ENCODE results near the gene GLB1L3.

GLB1L3 gene, protein sequence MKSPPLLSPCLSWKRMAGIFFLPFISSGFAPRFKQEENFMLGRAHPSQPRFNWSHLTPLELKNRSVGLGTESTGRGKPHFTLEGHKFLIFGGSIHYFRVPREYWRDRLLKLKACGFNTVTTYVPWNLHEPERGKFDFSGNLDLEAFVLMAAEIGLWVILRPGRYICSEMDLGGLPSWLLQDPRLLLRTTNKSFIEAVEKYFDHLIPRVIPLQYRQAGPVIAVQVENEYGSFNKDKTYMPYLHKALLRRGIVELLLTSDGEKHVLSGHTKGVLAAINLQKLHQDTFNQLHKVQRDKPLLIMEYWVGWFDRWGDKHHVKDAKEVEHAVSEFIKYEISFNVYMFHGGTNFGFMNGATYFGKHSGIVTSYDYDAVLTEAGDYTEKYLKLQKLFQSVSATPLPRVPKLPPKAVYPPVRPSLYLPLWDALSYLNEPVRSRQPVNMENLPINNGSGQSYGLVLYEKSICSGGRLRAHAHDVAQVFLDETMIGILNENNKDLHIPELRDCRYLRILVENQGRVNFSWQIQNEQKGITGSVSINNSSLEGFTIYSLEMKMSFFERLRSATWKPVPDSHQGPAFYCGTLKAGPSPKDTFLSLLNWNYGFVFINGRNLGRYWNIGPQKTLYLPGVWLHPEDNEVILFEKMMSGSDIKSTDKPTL

DNA sequence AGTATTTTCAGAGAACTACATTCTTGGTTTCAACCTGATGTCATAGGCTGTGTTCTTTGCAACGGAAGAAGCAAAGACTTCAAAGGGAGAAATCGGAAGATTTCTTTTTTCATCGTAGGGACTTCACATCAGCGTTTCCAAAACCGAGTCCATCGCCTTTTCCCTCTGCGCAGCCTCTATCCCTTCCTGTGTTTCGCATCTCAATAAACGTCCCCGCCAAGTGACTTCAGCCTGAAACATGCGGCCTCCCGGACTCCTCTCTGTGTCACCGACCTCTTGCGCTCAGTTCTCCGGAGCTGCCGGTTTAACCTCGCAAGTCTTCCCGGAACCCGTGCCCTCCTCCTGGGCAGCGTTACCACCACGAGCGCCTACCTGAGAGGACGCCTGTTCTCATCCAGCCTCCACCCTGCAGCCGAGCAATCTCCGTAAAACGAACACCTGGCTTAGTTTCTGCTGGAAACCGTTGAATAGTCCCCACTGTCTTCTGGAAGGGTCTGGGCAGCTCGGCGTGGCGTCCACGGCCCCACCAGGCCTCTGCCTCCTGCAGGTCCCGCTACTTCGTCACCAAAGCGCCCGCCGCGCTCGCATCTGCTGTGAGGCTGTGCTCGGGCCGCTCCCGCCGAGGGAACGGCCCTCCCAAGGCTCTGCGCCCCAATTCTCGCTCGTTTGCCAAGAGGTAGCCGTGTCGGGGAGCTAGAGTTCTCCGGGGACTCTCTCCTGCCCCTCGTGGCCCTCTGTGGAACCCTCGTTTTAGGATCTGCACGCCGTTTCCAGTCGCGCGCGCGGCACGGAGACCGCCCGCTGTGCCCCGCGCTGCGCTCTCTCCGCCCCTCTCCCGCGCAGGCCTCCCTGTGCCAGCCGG lies at the start of gene GLB1L3:
Gene GLB1L3, plus strand, starts transcription at position 846 of the 862 bp plus-strand sequence. CDS start 362 bp downstream, outside the sequence.
- peak; percentile 82 for DNase-seq

GRCh38 chr11:134226806-134227325 lies 49.3 kb upstream of the GLB1L3 start:
- DNase-seq = no peak

GRCh38 chr11:134228625-134229024 lies 47.6 kb upstream of the GLB1L3 start:
- DNase-seq = peak; percentile 45

DNA sequence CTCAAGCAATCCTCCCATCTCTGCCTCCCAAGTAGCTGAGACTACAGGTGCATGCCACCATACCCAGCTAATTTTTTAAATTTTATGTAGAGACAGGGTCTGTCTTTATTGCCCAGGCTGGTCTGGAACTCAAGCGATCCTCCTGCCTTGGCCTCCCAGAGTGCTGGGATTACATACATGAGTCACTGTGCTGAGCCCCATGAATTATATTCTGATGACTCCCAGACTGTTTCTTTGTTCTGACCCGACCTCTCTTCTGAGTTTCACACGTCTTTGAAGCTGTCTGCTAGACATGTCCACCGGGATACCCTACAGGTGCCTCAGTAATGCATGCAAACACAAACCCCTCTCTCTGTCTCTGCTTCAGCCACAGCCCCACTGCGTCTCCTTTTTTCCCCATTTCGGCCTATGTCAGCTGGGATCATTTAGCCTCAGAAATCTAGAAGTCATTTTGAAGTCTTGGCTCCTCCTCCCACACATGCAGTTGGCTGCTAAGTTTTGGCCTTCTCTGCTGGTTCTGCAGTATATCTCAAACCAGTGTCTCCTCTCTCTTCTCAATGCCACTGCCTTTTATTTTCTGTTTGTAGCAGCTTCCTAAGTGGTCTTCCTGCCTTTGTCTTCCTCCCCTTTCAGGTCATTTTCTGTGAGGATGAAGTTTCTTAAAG lies 46.9 kb upstream of the GLB1L3 start:
- DNase-seq = no peak

- no peak for DNase-seq
Measured at GRCh38 chr11:134230339-134230738, 45.8 kb upstream of the GLB1L3 start.

GRCh38 chr11:134231958-134232659 lies 44.1 kb upstream of the GLB1L3 start:
- no peak for DNase-seq

DNA sequence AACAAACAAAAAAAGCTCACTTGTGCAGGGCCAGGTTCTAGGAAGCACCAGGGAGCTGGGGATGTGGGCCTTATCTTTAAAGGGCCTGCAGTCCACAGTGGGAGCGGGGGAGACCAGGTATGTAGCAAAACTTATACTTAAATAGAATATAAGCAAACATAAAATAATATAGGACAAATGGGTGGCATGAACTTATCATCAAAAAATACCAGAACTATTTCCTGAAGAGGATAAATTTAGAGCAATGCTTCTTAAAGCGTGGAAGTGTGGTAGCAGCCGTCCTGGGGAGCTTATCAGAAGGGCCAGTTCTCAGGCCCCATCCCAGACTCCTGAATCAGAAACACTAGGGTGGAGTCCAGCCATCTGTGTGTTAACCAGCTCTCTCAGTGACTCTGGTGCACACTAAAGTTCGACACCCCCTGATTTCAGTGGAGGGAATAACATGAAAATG lies 42.4 kb upstream of the GLB1L3 start:
- DNase-seq = no peak

- DNase-seq = no peak
Measured at GRCh38 chr11:134235399-134235798, 40.8 kb upstream of the GLB1L3 start.

DNA sequence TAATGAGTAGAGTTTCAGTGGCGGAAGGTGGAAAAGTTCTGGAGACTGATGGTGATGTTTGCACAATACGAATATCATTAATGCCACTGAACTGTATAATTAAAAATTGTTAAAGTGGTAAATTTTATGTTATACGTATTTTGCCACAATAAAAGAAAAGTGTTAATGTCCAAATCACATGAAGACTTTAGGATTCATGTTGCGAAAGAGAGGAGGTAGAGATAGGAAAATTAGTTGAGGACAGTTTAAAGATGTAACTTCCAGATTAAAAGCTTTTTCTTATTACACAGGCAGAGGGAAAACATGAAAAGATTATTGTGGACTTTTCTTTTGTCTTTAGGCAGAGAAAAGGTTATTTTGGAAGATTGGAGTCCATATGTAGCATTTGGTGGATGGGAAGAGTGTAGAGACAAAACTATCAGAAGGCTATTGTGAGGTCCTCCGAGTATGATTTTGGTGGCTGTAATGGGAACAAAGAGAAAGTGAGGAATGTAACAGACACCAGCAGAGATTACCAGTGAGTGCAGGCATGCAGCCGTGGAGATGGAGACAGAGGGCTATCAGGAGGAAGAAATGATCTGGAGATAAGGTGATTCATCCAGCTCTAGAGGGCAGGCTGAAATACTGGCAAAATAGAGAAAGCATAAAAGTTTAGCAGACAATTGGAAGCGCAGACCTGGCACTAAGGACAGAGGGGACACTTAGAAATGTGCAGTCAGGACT lies 39.2 kb upstream of the GLB1L3 start:
- DNase-seq = no peak

GRCh38 chr11:134237557-134237922 lies 38.6 kb upstream of the GLB1L3 start:
- DNase-seq = no peak

DNA sequence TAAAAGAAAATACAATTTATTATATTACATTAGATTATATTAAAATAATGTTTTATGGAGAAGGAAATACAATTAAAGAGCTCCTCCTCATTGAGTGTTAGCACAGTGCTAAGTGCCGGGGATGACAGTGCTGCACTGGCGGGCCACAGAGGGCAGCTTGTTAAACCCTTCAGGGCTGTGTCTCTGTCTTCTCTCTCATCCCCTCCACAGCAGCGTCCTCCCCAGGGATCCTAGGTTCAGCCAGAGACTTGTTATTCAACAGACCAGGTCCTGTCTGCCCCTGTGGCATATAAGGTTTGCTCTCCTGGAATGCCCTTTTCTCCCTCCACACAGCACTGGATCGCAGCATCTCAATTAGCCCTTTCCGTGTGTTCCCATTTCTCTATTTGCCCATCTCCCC lies 37.2 kb upstream of the GLB1L3 start:
- DNase-seq = no peak

- DNase-seq = no peak
Measured at GRCh38 chr11:134240592-134240991, 35.6 kb upstream of the GLB1L3 start.

- DNase-seq = no peak
Measured at GRCh38 chr11:134242376-134242775, 33.8 kb upstream of the GLB1L3 start.

DNA sequence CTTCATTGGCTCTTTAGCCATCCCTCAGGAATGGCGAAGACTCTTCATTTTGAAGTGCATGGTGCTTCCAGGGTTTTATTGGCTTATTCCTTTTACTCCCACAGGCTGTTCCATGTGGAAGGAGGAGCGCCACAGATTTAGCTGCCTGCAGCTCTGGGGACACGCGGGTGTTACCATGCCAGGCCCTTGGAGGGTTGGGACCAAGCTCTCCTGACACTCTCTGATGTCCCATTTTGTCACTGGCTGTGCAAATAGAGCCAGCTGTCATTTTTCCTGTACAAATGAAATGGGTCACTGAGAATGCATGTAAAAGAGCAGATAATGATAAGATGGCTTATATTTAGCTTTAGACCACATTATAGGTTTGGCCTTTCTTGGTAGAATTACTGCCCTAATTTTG lies 32.3 kb upstream of the GLB1L3 start:
- no peak for DNase-seq

- peak; percentile 35 for DNase-seq
Measured at GRCh38 chr11:134244593-134244992, 31.6 kb upstream of the GLB1L3 start.

DNA sequence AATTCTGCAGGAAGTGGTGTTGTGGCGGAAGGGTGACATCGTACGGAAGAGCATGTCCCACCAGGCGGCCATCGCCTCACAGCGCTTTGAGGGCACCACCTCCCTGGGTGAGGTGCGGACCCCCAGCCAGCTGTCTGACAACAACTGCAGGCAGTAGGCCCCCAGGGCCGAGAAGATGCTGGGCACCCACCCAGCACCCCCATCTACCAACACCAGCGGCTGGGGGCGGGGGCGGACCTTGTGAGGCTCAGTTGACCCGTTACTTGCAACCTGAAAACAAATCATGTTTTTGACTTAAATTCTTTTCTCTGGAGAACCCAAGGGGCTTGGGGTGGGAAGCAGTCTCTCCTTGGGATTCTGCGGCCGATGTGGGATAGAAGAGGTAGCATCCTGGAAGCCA lies 30.7 kb upstream of the GLB1L3 start:
- DNase-seq = no peak

DNA sequence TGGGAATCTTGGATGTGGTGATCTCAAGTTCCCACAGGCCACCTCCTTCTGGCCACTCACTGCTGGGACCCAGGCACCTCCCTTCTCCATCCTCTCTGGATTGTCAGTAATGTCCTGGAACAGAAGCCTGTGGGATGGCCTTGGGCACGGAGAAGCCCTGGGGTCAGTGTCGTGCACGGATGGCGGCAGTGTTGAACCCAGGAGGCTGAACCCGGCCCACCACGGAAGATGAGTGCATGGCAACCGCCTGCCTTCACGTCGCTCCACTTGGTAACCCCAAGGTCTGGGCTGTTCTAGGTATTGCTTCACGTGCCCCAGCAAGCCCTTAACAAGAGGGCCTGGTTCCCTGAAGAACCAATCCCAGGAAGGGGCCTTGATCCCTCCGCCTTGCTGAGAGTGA lies 30.1 kb upstream of the GLB1L3 start:
- no peak for DNase-seq

DNA sequence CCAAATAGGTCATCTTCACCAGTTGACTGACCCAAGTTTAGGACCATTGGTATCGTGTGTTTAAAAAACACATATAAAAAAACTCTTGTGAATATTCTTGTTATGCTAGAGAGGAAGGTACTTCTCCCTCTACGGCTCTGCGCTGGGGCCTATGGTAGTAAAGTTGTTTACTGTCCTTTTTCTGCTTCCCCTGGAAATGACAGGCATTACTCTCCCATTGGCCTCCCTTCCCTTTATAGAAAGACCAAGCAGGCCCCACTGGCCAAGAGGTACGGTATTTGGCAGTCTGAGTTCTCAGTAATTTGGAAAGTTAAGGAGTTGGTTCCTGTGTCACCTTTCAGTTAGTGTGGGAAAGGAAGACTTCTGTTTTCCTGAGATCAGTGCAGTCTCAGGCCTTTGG lies 29.5 kb upstream of the GLB1L3 start:
- no peak for DNase-seq

DNA sequence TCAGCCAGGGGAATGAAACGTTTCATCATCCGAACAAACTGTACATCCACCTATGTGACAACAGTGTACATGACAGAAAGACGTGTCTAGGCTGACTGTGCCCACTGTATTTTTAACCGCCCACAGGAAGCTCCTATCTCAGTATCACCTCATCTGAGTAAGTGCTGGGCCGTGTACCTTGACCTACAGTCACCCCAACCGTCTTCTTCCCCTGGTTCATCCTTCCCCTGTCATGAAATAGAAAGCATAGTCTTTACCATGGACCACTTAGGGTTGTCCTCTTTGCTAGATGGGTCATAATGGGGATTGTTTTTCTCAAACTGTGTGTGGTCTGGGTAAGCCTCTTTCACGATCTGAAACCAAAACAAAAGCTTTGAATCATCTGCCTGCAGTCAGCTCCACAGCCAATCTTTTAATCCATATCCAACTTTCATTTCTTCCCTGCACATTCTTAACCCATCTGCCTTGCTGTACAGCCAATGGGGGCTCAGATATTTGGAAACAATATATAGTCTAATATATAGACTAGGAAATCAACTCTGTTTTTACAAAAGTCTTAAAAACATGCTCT lies 27.2 kb upstream of the GLB1L3 start:
- DNase-seq = no peak

DNA sequence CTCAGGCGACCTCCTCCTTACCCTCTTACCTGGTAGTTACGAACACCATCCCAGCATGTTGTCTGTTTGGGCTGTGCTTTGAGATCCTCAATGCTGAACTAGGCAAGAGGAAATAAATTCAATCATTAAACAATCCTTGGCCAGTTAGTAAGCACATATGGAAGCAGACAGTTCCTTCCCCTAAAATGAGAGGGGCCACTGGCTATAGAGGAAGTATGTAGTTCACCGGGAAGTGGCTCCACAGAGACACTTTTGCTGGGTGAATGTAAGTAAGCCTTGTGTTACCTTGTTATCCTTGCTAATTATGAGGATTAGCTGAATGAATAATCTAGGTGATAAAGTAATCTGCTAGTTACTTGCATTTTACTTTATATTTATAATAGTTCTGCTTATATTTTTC lies 25.9 kb upstream of the GLB1L3 start:
- DNase-seq = no peak

GRCh38 chr11:134250675-134251074 lies 25.5 kb upstream of the GLB1L3 start:
- DNase-seq = no peak

Data from CD4-positive, alpha-beta T cell treated with Interleukin-21 for 1 hour (primary cell).